ENCODE measurements around the gene CEP83.
"Not testable (repeated sequence)": the region's sequence is repeated elsewhere in the genome, so short reads cannot be mapped to it uniquely, and the experiment has no call there.

CEP83 gene

GRCh38 chr12:94469522-94469921, 9.9 kb upstream of the CEP83 start:
- no peak for DNase-seq (ENCODE audit: low read depth in 1 of 2, low spot score in 1 of 2)
- in situ Hi-C loops (cut with HindIII; ENCODE audit: low pct_unique_long_range_greater_than_20kb, low sequenced_read_pairs) = no loop called here
- no peak for TF ChIP-seq JUND (IDR thresholded peaks at IDR 0.05; ENCODE audit: low read depth)

- TF ChIP-seq JUND (IDR thresholded peaks at IDR 0.05; ENCODE audit: low read depth) = no peak
- no peak for DNase-seq (ENCODE audit: low read depth in 1 of 2, low spot score in 1 of 2)
- in situ Hi-C loops (cut with HindIII; ENCODE audit: low pct_unique_long_range_greater_than_20kb, low sequenced_read_pairs) = no loop called here
Observed at GRCh38 chr12:94460616-94460959, 921 bp upstream of the CEP83 start.

DNA sequence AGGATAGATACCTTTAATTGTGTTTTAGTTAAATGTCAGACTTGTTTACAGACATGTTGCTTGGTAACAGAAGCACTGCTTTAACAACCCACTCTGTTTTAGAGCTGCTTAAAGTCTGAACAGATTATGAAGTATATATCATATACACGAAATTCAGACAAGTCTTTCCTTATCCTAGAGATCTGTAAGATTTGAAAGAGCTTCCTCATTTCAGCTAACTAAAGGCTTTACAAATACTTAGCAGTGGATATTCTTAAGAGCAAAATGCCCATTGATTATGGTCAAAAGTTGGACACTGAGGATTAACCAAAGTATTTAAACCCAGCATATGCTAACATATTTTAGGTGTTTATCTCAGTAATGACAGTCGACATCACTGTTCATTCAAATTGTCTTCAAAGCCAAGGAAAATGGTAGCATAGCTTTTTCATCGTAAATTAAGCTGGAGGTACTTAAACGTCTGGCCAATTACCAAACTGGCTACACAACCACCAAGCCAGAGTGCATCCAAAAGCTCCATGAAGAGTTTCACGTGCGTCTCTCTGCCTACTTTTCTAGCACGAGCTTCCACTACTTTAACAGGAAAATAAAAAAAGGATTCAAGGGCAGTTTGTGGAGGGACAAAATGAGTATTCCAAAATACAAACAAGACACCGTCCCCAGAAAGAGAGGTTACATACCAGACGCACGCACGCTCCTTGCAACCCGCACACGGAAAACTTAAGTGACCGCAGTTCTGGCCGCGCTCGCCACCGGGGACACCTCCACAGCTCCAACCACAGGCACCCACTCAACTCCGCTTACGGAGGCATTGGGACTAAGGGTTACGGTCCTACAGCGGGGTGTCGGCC, 565 bp downstream of the CEP83 start:
- in situ Hi-C loops (cut with HindIII; ENCODE audit: low pct_unique_long_range_greater_than_20kb, low sequenced_read_pairs) = no loop called here
- TF ChIP-seq JUND (IDR thresholded peaks at IDR 0.05; ENCODE audit: low read depth) = no peak
- peak; percentile 16 to 21 for DNase-seq (ENCODE audit: low read depth in 1 of 2, low spot score in 1 of 2)

DNA sequence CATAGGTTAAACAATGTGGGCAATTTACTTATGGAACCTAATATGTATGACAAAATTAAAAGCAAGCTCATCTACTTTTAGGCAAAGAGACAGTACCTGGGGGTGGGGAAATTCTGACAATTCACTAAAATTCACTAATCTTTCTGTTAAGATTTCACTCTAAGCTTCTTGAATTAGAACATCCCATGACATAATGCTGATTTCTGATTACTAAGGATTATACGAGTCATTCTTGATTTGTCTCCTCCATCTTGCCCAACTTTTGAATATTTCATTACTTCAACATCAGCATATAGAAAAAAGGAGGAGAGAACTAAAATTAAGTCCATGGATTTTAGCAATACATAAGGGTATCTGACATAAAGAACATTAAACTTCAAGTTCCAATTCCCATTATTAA, 2.4 kb downstream of the CEP83 start:
- DNase-seq (ENCODE audit: low read depth in 1 of 2, low spot score in 1 of 2) = no peak
- no peak for TF ChIP-seq JUND (IDR thresholded peaks at IDR 0.05; ENCODE audit: low read depth)
- in situ Hi-C loops (cut with HindIII; ENCODE audit: low pct_unique_long_range_greater_than_20kb, low sequenced_read_pairs) = no loop called here

GRCh38 chr12:94454318-94454717, 5.3 kb downstream of the CEP83 start:
- DNase-seq (ENCODE audit: low read depth in 1 of 2, low spot score in 1 of 2); in situ Hi-C loops (cut with HindIII; ENCODE audit: low pct_unique_long_range_greater_than_20kb, low sequenced_read_pairs): not testable (repeated sequence)

DNA sequence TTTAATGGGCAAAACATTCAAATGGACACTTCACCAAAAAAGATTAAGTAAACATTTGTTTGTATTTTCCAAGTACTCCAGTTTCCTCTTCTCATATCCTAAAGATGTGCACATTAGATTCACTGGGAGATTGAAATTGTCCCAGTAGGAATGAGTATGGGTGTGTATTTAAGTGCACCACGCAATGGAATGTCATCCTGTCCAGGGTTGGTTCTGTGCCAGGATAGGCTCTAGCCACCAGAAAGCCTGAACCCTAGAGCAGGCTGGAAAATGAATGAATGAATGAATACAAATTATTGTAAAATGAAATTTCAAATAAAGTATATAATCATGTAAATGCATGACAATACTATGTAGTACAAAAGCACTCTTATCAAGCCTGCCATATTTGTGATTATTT, 14.0 kb downstream of the CEP83 start:
- TF ChIP-seq JUND (IDR thresholded peaks at IDR 0.05; ENCODE audit: low read depth) = no peak
- in situ Hi-C loops (cut with HindIII; ENCODE audit: low pct_unique_long_range_greater_than_20kb, low sequenced_read_pairs) = no loop called here
- DNase-seq (ENCODE audit: low read depth in 1 of 2, low spot score in 1 of 2) = peak in 1 of 2 experiments; percentile 56

- TF ChIP-seq JUND (IDR thresholded peaks at IDR 0.05; ENCODE audit: low read depth) = no peak
- DNase-seq (ENCODE audit: low read depth in 1 of 2, low spot score in 1 of 2) = no peak
- in situ Hi-C loops (cut with HindIII; ENCODE audit: low pct_unique_long_range_greater_than_20kb, low sequenced_read_pairs) = no loop called here
Observed at GRCh38 chr12:94437303-94437702, 22.4 kb downstream of the CEP83 start.

DNA sequence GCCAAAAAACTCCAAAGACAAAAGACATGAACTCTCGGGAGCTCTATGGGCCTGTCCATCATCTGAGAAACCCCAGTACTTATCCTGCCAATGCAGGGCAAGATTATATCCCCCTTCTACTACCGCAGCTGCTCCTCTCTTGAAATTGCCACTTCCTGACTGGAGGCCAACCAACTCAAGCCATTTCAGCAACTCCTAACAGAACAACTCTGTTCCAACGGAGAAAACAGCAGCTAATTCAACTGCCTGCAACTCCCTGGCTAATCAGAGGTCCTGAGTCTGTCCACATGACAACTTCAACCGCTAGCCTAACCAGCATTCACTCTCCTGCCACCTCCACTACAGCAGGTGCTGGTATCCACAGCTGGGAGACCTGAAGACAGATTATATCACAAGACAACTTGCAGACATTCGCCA, 24.1 kb downstream of the CEP83 start:
- no peak for TF ChIP-seq JUND (IDR thresholded peaks at IDR 0.05; ENCODE audit: low read depth)
- in situ Hi-C loops (cut with HindIII; ENCODE audit: low pct_unique_long_range_greater_than_20kb, low sequenced_read_pairs) = no loop called here
- DNase-seq (ENCODE audit: low read depth in 1 of 2, low spot score in 1 of 2) = peak in 1 of 2 experiments; percentile 13

GRCh38 chr12:94434171-94434570, 25.5 kb downstream of the CEP83 start:
- in situ Hi-C loops (cut with HindIII; ENCODE audit: low pct_unique_long_range_greater_than_20kb, low sequenced_read_pairs) = no loop called here
- no peak for TF ChIP-seq JUND (IDR thresholded peaks at IDR 0.05; ENCODE audit: low read depth)
- DNase-seq (ENCODE audit: low read depth in 1 of 2, low spot score in 1 of 2) = peak in 1 of 2 experiments; percentile 32

GRCh38 chr12:94433744-94434143, 25.9 kb downstream of the CEP83 start:
- DNase-seq (ENCODE audit: low read depth in 1 of 2, low spot score in 1 of 2) = no peak
- TF ChIP-seq JUND (IDR thresholded peaks at IDR 0.05; ENCODE audit: low read depth) = no peak
- in situ Hi-C loops (cut with HindIII; ENCODE audit: low pct_unique_long_range_greater_than_20kb, low sequenced_read_pairs) = no loop called here

- DNase-seq (ENCODE audit: low read depth in 1 of 2, low spot score in 1 of 2) = no peak
- in situ Hi-C loops (cut with HindIII; ENCODE audit: low pct_unique_long_range_greater_than_20kb, low sequenced_read_pairs) = no loop called here
- no peak for TF ChIP-seq JUND (IDR thresholded peaks at IDR 0.05; ENCODE audit: low read depth)
Observed at GRCh38 chr12:94430304-94430703, 29.4 kb downstream of the CEP83 start.

DNA sequence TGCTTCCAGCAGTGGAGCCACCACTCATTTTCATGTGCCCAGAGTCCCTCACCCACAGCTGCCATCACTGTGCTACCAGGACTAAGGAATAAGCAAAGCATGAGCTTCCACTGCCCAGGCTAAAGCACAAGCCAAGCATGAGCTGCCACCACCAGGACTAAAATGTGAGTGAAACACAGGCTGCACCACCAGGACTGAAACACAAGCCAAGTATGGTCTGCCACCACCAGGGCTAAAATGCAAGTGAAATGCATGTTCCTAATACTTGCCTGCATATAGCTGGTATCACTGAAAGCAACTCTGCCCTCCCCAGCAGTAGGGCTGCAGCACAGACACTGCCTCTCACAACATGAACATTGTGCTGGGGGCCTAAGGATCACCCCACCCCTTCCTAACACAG, 30.0 kb downstream of the CEP83 start:
- DNase-seq (ENCODE audit: low read depth in 1 of 2, low spot score in 1 of 2) = peak in 1 of 2 experiments; percentile 62
- in situ Hi-C loops (cut with HindIII; ENCODE audit: low pct_unique_long_range_greater_than_20kb, low sequenced_read_pairs) = no loop called here
- no peak for TF ChIP-seq JUND (IDR thresholded peaks at IDR 0.05; ENCODE audit: low read depth)

GRCh38 chr12:94429191-94429590, 30.5 kb downstream of the CEP83 start:
- in situ Hi-C loops (cut with HindIII; ENCODE audit: low pct_unique_long_range_greater_than_20kb, low sequenced_read_pairs) = no loop called here
- TF ChIP-seq JUND (IDR thresholded peaks at IDR 0.05; ENCODE audit: low read depth) = no peak
- no peak for DNase-seq (ENCODE audit: low read depth in 1 of 2, low spot score in 1 of 2)

Measured in T47D (cell line).